ENCODE measurements around the gene CDK2. TPM values are rescaled to one million over a fixed set of nuclear protein-coding genes. Genes with fewer than 3 reads are reported as not detected.
A peak's percentile ranks its signal among the peaks of the same experiment; 100 is the strongest.

CDK2 gene
- total and polyA plus RNA-seq, 2 of the 4 experiments (the other 2 are of a cell fraction): 42.5 to 61.7 TPM

DNA sequence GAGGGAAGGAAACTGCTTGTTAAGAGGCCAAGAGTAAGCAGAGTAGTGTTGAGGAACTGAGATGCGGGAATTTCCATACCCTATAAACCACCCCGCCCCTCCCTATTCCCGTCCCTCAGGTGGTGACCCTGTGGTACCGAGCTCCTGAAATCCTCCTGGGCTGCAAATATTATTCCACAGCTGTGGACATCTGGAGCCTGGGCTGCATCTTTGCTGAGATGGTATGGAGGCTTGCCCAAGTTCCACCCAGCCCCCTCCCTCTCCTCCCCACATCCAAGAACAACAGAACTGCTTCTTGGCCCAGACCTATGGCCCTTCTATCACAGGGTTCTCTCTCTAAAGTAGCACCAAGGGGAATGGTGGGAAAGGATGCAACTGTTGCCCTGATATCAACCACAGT lies 2.7 kb downstream of the CDK2 start:
- H3K4me3 ChIP-seq (ENCODE audit: insufficient read depth, low read depth, low read length): no peak overlapping the region
- no peak for DNase-seq
- no peak overlapping the region for H3K18ac ChIP-seq (ENCODE audit: low read depth, low read length)
- H2AK9ac ChIP-seq (replicated peaks; ENCODE audit: low read depth, low read length, poor library complexity): no peak overlapping the region
- no peaks in the 10 kb centered on the region for H3K27me3 ChIP-seq (ENCODE audit: control insufficient read depth, insufficient read depth, low read length)
- H4K91ac ChIP-seq (ENCODE audit: insufficient read depth, low read depth, low read length): no peak overlapping the region
- no peak overlapping the region for H2BK15ac ChIP-seq (ENCODE audit: low read depth, low read length)
- peak overlapping the region; percentile 45 for H2BK5ac ChIP-seq (ENCODE audit: low read depth, low read length, poor library complexity, severe bottlenecking)
- ChIA-PET CTCF (no interaction called here), POLR2A (ENCODE audit: unreplicated experiment) (no interaction called here)
- H3K9me1 ChIP-seq (ENCODE audit: insufficient read depth, low read length): peaks cover 10% of the 10 kb centered on the region; the same call in 1 of the 2 replicates
- no peaks in the 10 kb centered on the region for H3K9me3 ChIP-seq (ENCODE audit: control insufficient read depth, insufficient read depth, low read length)
- H3K14ac ChIP-seq (replicated peaks; ENCODE audit: low read depth, low read length): no peak overlapping the region
- H4K8ac ChIP-seq (ENCODE audit: low read depth in 2 of 2, low read length in 2 of 2): 0 out of 4 replicates have a peak overlapping the region, but pooled peaks of 1 of the 2 experiments have one; percentile 14
- H3K4ac ChIP-seq (ENCODE audit: low read depth, low read length): peak overlapping the region; percentile 54; the same call in 1 of the 2 replicates
- H4K5ac ChIP-seq (ENCODE audit: low read depth, low read length): no peak overlapping the region
- BruUV-seq (replicated peaks): no TSS peak
- H2BK120ac ChIP-seq (ENCODE audit: low read depth, low read length): peak overlapping the region; percentile 7; the same call in 1 of the 2 replicates
- peaks cover 10 to 56% of the 10 kb centered on the region in 2 experiments; a peak in 3 of 4 replicates for H3K79me1 ChIP-seq (ENCODE audit: low read depth in 1 of 2, low read length in 2 of 2)
- H3K36me3 ChIP-seq (ENCODE audit: control insufficient read depth, insufficient read depth, low read length): peaks cover 5% of the 10 kb centered on the region
- WGBS, 2 experiments (ENCODE audit: extremely low coverage in 2 of 2, insufficient read length in 1 of 2): no CpG with 5 or more reads among the region's 4 CpGs
- ATAC-seq (ENCODE audit: low read depth): no peak
- peak overlapping the region; percentile 65; the same call in 1 of the 2 replicates for H3K23ac ChIP-seq (ENCODE audit: low read depth, low read length)
- peaks cover 13% of the 10 kb centered on the region for H3K4me1 ChIP-seq (ENCODE audit: control insufficient read depth, insufficient read depth, low read length)
- no peak overlapping the region for H3K9ac ChIP-seq (ENCODE audit: low read depth, low read length)
- intact Hi-C loops (cut with micrococcal nuclease) (no loop called here), in situ Hi-C loops (cut with MboI; ENCODE audit: low sequenced_read_pairs) (no loop called here), dilution Hi-C loops (cut with HindIII; ENCODE audit: low sequenced_read_pairs, unreplicated experiment) (no loop called here)
- H3K4me2 ChIP-seq (ENCODE audit: low read depth, low read length): no peak overlapping the region
- TF ChIP-seq MAFK (IDR thresholded peaks at IDR 0.05; ENCODE audit: low read depth, low read length) (no peak), BHLHE40 (IDR thresholded peaks at IDR 0.05; ENCODE audit: low read depth, low read length) (no peak), RAD21 (IDR thresholded peaks at IDR 0.05; ENCODE audit: low read length) (no peak), CEBPB (IDR thresholded peaks at IDR 0.05; ENCODE audit: low read depth, low read length) (no peak), RCOR1 (IDR thresholded peaks at IDR 0.05; ENCODE audit: insufficient replicate concordance, low read length) (no peak), MXI1 (IDR thresholded peaks at IDR 0.05; ENCODE audit: borderline replicate concordance, low read depth, low read length) (no peak), FOS (IDR thresholded peaks at IDR 0.05; ENCODE audit: low read depth, low read length) (no peak), NFE2L2 (IDR thresholded peaks at IDR 0.05; ENCODE audit: low read depth, low read length) (no peak)
- TF ChIP-seq, protein P1, sequence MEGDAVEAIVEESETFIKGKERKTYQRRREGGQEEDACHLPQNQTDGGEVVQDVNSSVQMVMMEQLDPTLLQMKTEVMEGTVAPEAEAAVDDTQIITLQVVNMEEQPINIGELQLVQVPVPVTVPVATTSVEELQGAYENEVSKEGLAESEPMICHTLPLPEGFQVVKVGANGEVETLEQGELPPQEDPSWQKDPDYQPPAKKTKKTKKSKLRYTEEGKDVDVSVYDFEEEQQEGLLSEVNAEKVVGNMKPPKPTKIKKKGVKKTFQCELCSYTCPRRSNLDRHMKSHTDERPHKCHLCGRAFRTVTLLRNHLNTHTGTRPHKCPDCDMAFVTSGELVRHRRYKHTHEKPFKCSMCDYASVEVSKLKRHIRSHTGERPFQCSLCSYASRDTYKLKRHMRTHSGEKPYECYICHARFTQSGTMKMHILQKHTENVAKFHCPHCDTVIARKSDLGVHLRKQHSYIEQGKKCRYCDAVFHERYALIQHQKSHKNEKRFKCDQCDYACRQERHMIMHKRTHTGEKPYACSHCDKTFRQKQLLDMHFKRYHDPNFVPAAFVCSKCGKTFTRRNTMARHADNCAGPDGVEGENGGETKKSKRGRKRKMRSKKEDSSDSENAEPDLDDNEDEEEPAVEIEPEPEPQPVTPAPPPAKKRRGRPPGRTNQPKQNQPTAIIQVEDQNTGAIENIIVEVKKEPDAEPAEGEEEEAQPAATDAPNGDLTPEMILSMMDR (conservative IDR thresholded peaks at IDR 0.05; ENCODE audit: low read depth, low read length): no peak
- TF ChIP-seq, protein P2, sequence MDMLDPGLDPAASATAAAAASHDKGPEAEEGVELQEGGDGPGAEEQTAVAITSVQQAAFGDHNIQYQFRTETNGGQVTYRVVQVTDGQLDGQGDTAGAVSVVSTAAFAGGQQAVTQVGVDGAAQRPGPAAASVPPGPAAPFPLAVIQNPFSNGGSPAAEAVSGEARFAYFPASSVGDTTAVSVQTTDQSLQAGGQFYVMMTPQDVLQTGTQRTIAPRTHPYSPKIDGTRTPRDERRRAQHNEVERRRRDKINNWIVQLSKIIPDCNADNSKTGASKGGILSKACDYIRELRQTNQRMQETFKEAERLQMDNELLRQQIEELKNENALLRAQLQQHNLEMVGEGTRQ (IDR thresholded peaks at IDR 0.05; ENCODE audit: low read depth, low read length): no peak
- no peak overlapping the region for H2AFZ ChIP-seq (replicated peaks; ENCODE audit: low read length, poor library complexity)
- H2AK5ac ChIP-seq (ENCODE audit: low read depth, low read length): peak overlapping the region; percentile 28; the same call in 1 of the 2 replicates
- H3K27ac ChIP-seq (ENCODE audit: insufficient read depth, low read length): no peak overlapping the region
- H3K56ac ChIP-seq (ENCODE audit: extremely low read depth, insufficient read depth, low read length): no peak overlapping the region
- no peak overlapping the region for H2BK20ac ChIP-seq (ENCODE audit: low read depth, low read length)
- no peaks in the 10 kb centered on the region; the same call in 1 of the 2 replicates for H4K20me1 ChIP-seq (ENCODE audit: insufficient read depth, low read length)
